GM08714 (cell line): ENCODE results near the gene PDE1C.
"Not testable (repeated sequence)": the region's sequence is repeated elsewhere in the genome, so short reads cannot be mapped to it uniquely, and the experiment has no call there.

Experiments
- H3K4me3 ChIP-seq: fragments of 200-500 bp; sonication (Bioruptor generic); 2 replicates; pipeline ENCODE4 v1.5.1; 2014; ENCODE audit warnings: mild to moderate bottlenecking, low read length, inconsistent platforms
- ZNF274 ChIP-seq: IDR thresholded peaks from 2 replicates; pipeline ENCODE4 v1.6.1; 2012; ENCODE audit warnings: mild to moderate bottlenecking, low read depth, low read length

Gene PDE1C

GRCh38 chr7:32018845-32019578, 51.2 kb downstream of the PDE1C start:
- TF ChIP-seq ZNF274, result no peak
- no peak overlapping the region for H3K4me3 ChIP-seq

GRCh38 chr7:32015133-32015532, 55.1 kb downstream of the PDE1C start:
- no peak overlapping the region for H3K4me3 ChIP-seq
- no peak for TF ChIP-seq ZNF274

- H3K4me3 ChIP-seq, result not testable (repeated sequence)
These were observed 56.7 kb downstream of the PDE1C start for GRCh38 chr7:32013471-32013870.

DNA sequence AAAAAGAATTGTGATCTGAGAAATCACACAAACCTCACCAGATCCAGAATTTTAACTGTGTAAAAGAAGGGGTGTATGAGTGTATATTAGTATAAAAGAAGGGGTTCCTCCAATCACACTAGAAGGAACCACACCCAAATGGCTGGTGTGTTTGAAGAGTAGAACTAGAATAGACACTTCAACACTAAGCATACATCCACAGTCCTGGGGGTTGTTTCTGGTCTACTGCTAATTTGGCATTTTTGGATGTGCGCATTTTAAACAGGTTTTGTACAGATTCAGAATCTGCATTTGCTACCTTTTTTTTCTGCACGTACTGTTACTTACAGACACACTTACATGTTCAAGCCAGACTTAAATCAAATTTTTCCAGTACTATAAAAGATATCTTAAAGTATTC, 64.6 kb downstream of the PDE1C start:
- no peak for TF ChIP-seq ZNF274
- H3K4me3 ChIP-seq, result no peak overlapping the region

GRCh38 chr7:32001948-32002347, 68.3 kb downstream of the PDE1C start:
- TF ChIP-seq ZNF274, result no peak

GRCh38 chr7:31997423-31997822, 72.8 kb downstream of the PDE1C start:
- TF ChIP-seq ZNF274, result no peak
- H3K4me3 ChIP-seq, result no peak overlapping the region

More at GRCh38 chr7:32001948-32002347, 68.3 kb downstream of the PDE1C start:
- no peak overlapping the region for H3K4me3 ChIP-seq

DNA sequence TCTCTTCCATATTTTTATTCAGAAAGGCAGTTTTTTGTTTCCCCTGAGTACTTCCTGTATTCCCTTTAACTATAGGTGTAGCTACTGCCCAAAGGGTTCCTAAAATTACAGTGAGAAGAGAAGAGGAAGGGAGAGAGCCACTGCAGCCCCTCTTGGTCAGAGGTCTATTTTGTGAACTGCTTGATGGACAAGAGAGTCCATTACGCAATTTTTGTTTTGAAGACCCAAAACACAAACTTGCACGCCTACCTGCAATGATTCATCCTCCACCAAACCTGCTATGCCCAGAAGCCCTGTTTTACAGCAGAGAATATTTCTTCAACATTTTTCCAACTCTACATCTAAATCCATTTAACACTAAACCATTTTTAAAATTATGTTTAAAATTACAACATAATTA, 75.1 kb downstream of the PDE1C start:
- TF ChIP-seq ZNF274, result no peak
- H3K4me3 ChIP-seq, result no peak overlapping the region

GRCh38 chr7:31991846-31992245, 78.4 kb downstream of the PDE1C start:
- no peak for TF ChIP-seq ZNF274
- H3K4me3 ChIP-seq, result no peak overlapping the region

DNA sequence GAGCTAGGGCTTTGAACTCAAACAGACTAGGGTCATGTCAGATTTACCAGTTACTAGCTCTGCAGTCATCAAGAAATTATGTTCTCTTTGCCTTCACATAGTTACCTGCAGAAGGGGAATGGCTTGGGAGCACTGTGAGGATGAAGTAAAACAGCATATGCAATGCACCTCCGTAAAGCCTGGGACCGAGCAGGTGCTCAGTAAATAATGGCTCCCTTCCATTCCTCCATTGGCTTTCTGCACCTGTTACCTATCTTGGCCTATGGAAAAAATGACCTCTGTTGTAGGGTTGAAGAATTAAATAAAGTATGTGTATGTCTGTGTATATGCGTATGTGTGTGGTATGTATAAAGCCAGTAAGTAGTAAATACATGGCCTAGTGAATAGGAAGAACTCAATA, 78.8 kb downstream of the PDE1C start:
- no peak for TF ChIP-seq ZNF274

GRCh38 chr7:31986878-31987518, 83.2 kb downstream of the PDE1C start:
- no peak overlapping the region for H3K4me3 ChIP-seq
- TF ChIP-seq ZNF274, result no peak

More for the DNA sequence above, 78.8 kb downstream of the PDE1C start:
- no peak overlapping the region for H3K4me3 ChIP-seq

DNA sequence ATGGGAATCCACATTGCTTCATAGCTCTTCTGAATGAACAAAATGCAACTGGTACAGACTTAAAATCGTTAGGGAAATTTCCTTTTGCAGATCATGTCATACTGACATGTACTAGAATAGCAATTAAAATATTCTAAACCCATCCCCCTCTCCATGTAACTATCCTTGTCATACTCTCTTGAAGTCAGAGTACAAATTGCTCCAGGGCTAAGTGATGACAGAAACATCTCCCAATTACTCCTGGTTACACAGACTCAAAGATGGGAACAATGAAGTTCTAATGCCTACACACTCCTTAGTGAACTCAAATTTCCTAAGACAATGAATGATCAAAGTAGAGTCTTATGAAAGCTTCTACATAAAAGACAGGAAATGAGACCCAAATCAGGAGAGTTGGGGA, 87.2 kb downstream of the PDE1C start:
- no peak for TF ChIP-seq ZNF274

DNA sequence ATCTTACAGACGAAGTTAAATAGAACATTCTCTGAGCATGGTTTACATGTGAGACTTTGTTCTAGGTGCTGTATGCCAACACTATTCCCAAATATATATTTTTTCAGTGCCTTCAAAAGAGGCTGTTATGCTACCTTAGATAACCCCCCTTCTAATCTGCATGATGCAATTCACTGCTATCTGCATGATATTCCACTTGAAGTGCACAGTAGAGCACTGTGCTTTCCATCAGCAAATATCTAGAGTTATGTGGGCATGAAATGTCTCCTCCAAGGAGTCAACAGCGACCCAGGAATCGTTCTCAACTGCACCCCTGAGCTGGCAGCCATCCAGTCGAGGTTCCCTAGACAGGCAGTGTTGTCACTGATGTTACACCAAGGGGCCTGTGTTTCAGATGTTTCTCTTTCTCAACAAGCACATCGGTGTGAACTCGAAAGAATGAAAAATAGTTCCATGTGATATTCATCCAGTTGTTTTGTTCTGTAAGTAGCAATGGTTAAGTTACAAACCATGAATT, 88.3 kb downstream of the PDE1C start:
- TF ChIP-seq ZNF274, result no peak
- H3K4me3 ChIP-seq, result no peak overlapping the region

More for the DNA sequence above, 87.2 kb downstream of the PDE1C start:
- no peak overlapping the region for H3K4me3 ChIP-seq

DNA sequence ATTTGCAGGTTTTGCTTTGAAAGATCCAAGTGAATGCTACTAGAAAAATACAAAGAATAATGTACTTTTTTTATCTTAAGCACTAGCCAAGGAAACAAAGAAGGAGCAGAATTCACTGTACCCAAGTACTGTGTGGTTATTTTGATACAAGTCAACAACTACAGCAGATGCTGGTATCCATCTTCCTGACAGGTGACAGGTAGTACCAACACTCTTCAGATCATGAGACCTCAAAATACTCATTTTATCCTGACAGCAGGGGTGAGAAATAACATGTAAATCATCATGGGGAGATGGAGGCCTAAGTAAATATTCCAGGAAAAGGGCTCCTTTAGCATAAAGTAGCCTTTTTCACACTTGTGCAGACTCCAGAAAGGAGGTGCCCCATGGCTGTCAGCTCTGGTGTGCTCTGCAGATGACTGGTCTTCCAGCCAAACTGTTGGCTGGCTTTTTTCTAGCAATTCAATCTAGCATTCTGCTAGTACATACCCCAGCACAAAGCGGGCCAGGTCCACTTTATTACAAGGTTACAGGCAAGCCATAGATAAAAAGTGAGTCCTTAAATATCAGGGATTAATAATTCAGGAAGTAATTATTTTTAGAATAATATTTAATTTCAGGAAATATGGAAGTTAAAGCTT, 90.4 kb downstream of the PDE1C start:
- no peak overlapping the region for H3K4me3 ChIP-seq
- no peak for TF ChIP-seq ZNF274

DNA sequence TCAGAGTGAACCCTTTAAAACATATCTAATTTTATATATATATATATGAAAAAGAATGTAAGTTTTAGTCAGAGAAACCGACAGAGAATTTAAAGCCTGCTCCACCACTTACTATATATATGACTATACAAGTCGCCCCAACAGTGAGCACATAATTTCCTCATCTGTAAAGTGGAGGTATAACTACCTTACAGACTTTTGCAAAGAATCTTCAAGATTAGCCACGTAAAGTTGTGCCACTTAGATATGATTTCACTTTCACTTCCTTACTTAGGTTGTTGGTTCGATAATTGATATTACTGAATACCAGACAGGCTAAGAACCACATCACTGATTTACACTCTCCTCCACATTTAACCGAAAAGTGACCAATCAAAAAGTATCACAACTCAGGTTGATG, 94.7 kb downstream of the PDE1C start:
- TF ChIP-seq ZNF274, result no peak
- no peak overlapping the region for H3K4me3 ChIP-seq

DNA sequence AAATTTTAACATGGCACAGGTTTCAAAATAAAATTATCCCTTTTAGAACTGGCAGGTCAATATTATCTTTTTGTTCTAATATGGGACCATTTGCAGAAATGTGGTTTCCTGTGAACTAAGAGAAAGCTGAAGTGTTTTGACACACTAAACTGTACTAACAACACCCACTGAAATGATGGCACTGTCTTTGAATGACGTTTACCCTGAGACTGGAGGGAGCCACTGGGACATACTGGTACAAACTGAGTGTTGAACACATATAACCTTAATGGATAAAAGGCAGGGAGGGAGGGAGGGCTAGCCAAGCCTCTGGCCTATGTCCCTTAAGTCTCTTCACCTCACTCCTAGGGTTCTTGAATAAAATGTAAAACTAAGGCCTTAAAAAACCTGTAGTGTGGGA, 95.9 kb downstream of the PDE1C start:
- no peak for TF ChIP-seq ZNF274
- no peak overlapping the region for H3K4me3 ChIP-seq
